ENCODE data around the gene CNOT11. TPM values are rescaled to one million over a fixed set of nuclear protein-coding genes. Genes with fewer than 3 reads are reported as not detected.

The CNOT11 gene
- 30.4 and 38.9 TPM in 2 replicates for total RNA-seq

GRCh38 chr2:101252408-101253012 is at the start of gene CNOT11:
TSS of gene CNOT11 (plus strand) at chr2:101252886. CDS start at chr2:101252965, 79 bp downstream.

GRCh38 chr2:101308432-101309210 is 55.9 kb downstream of the CNOT11 start, which contains the start of gene RNF149:
TSS of gene RNF149 (minus strand) at chr2:101308701. CDS start at chr2:101308588, 113 bp downstream.

Other genes with a start within 250 kb of the CNOT11 start
- gene TBC1D8, start 101.5 kb upstream of the CNOT11 start, total RNA-seq: 3.7 and 7.0 TPM in 2 replicates
- gene RNF149, start 55.8 kb downstream of the CNOT11 start, total RNA-seq: 23.8 and 39.4 TPM in 2 replicates
- 2.8 TPM in 1 of 2 replicates, not detected in the other for gene CREG2, start 134.6 kb downstream of the CNOT11 start, total RNA-seq
- 0.25 TPM in 1 of 2 replicates, not detected in the other for gene RFX8, start 222.2 kb downstream of the CNOT11 start, total RNA-seq